Lower lobe of right lung (tissue), 2 donors: ENCODE data around the gene SLC6A1. TPM values are rescaled to one million over a fixed set of nuclear protein-coding genes. Genes with fewer than 3 reads are reported as not detected.
"Not testable (repeated sequence)": the region's sequence is repeated elsewhere in the genome, so short reads cannot be mapped to it uniquely, and the experiment has no call there.

Experiments used
- ATAC-seq, 2 donors: fragments of 200-7000 bp; cut with Tn5 transposase; one replicate each; pipeline ENCODE4 v1.9.1; 2020 to 2022; ENCODE audit warnings: mild to moderate bottlenecking in 2 of 2, moderate library complexity in 2 of 2
- DNase-seq: peaks from one replicate; pipeline ENCODE4 v3.0.0-alpha.2; 2020
- H3K27ac ChIP-seq: fragments of 200-600 bp; one replicate; pipeline ENCODE4 v1.8.0; 2022
- H3K27me3 ChIP-seq: fragments of 200-600 bp; one replicate; pipeline ENCODE4 v1.8.0; 2022; ENCODE audit warnings: low read depth
- H3K36me3 ChIP-seq: fragments of 200-600 bp; one replicate; pipeline ENCODE4 v1.8.0; 2022; ENCODE audit warnings: mild to moderate bottlenecking
- H3K4me1 ChIP-seq: fragments of 200-600 bp; one replicate; pipeline ENCODE4 v1.8.0; 2022
- H3K4me3 ChIP-seq: fragments of 200-600 bp; one replicate; pipeline ENCODE4 v1.8.0; 2022; ENCODE audit warnings: mild to moderate bottlenecking
- H3K9me3 ChIP-seq: fragments of 200-600 bp; one replicate; pipeline ENCODE4 v1.8.0; 2022
- intact Hi-C: fragments of 100-400 bp; cut with DNase I; formaldehyde crosslinking; loops from one replicate; pipeline ENCODE4 v1.11.0; 2022
- total RNA-seq: library from RNA; stranded (reverse); fragmentation: NEBNext Ultra II Directional; extraction: Animal tissue kit (Norgen Biotek cat#: 25700); gene quantifications from one replicate; pipeline ENCODE4 v1.2.1, GENCODE V29; 2021
- TF ChIP-seq, protein P1 (sequence below): fragments of 200-600 bp; IDR thresholded peaks from one replicate; pipeline ENCODE4 v1.8.0; 2022; ENCODE audit warnings: antibody characterized with exemption, mild to moderate bottlenecking
- donor health status: DM: no; HTN: yes; CAD: no; lungs with severe emphysema.

The SLC6A1 gene
- total RNA-seq, 1 donor from 2014 or later = 1.8 TPM

- peaks cover 3% of the 10 kb centered on the region for H3K9me3 ChIP-seq
- no peak for ATAC-seq
- no peak for DNase-seq
- no peaks in the 10 kb centered on the region for H3K36me3 ChIP-seq
- no peak overlapping the region for H3K4me3 ChIP-seq
- peaks cover 7% of the 10 kb centered on the region for H3K4me1 ChIP-seq
- H3K27me3 ChIP-seq = peaks cover 14% of the 10 kb centered on the region
- TF ChIP-seq, protein P1, sequence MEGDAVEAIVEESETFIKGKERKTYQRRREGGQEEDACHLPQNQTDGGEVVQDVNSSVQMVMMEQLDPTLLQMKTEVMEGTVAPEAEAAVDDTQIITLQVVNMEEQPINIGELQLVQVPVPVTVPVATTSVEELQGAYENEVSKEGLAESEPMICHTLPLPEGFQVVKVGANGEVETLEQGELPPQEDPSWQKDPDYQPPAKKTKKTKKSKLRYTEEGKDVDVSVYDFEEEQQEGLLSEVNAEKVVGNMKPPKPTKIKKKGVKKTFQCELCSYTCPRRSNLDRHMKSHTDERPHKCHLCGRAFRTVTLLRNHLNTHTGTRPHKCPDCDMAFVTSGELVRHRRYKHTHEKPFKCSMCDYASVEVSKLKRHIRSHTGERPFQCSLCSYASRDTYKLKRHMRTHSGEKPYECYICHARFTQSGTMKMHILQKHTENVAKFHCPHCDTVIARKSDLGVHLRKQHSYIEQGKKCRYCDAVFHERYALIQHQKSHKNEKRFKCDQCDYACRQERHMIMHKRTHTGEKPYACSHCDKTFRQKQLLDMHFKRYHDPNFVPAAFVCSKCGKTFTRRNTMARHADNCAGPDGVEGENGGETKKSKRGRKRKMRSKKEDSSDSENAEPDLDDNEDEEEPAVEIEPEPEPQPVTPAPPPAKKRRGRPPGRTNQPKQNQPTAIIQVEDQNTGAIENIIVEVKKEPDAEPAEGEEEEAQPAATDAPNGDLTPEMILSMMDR = no peak
- no peak overlapping the region for H3K27ac ChIP-seq
- intact Hi-C loops = no loop called here
Measured at GRCh38 chr3:11062704-11063103, 70.2 kb downstream of the SLC6A1 start.

DNA sequence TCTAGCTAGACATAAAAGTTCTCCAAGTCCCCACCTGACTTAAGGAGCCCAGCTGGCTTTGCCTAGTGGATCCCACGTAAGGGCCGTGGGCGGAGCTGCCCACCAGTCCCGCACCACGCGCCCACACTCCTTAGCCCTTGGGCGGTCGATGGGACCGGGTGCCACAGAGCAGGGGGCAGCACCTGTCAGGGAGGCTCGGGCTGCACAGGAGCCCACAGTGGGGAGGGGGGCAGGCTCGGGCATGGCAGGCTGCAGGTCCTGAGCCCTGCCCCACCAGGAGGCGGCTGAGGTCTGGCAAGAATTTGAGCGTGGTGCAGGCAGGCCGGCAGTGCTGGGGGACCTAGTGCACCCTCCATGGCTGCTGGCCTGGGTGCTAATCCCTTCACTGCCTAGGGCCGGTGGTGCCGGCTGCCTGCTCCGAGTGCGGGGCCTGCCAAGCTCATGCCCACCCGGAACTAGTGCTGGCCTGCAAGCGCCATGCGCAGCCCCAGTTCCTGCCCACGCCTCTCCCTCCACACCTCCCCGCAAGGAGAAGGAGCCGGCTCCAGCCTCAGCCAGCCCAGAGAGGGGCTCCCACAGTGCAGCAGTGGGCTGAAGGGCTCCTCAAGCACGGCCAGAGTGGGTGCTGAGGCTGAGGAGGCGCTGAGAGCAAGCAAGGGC is 78.7 kb downstream of the SLC6A1 start:
- ATAC-seq (no peak), DNase-seq (no peak)
- intact Hi-C loops = no loop called here
- no peak overlapping the region for H3K27ac ChIP-seq
- H3K9me3 ChIP-seq = peaks cover 7% of the 10 kb centered on the region
- no peak overlapping the region for H3K4me3 ChIP-seq
- no peaks in the 10 kb centered on the region for H3K4me1 ChIP-seq
- TF ChIP-seq, protein P1 = no peak
- no peaks in the 10 kb centered on the region for H3K36me3 ChIP-seq
- no peaks in the 10 kb centered on the region for H3K27me3 ChIP-seq

DNA sequence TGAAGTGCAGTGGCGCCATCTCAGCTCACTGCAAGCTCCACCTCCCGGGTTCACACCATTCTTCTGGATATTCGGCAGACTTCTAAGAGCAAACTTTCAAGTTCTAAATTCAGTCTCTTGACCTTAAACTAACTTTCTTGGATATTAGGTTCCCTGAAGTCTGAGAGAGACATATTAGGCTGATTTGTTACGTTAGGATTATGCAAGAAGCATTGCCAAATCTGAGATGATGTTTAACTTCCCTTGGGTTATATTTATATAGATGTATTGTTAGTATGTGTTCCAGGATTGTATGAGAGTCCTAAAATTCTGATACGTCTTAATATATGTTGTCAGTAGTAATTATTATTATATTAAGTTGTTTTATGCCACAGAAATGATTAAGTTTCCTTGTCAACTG is 80.1 kb downstream of the SLC6A1 start:
- Histone ChIP-seq H3K36me3 (no peaks in the 10 kb centered on the region), H3K9me3 (peaks cover 5% of the 10 kb centered on the region), H3K27ac (no peak overlapping the region), H3K4me1 (no peaks in the 10 kb centered on the region), H3K4me3 (no peak overlapping the region), H3K27me3 (no peaks in the 10 kb centered on the region)
- DNase-seq (no peak), ATAC-seq (no peak)
- TF ChIP-seq, protein P1 = no peak
- intact Hi-C loops = no loop called here

DNA sequence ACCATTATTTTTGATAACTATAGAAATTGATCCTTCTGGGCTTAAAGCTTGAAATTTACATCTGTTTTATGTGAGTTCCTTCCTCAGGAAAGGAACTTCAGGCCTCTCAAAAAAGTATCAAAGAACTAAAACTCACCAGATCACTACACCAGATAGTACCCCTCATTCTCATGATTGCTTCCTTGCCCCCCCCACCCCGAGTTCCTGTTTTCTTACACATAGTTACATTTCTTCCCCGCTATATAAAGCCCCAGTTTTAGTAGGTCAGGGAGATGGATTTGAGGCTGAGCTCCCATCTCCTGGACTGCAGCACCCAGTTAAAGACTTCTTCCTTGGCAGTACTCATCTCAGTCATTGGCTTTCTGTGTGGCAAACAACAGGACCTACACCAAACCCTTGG is 81.5 kb downstream of the SLC6A1 start:
- TF ChIP-seq, protein P1 = no peak
- DNase-seq (no peak), ATAC-seq (no peak)
- H3K27me3 ChIP-seq = no peaks in the 10 kb centered on the region
- no peak overlapping the region for H3K4me3 ChIP-seq
- H3K36me3 ChIP-seq = no peaks in the 10 kb centered on the region
- H3K9me3 ChIP-seq = no peaks in the 10 kb centered on the region
- no peaks in the 10 kb centered on the region for H3K4me1 ChIP-seq
- intact Hi-C loops = no loop called here
- no peak overlapping the region for H3K27ac ChIP-seq

DNA sequence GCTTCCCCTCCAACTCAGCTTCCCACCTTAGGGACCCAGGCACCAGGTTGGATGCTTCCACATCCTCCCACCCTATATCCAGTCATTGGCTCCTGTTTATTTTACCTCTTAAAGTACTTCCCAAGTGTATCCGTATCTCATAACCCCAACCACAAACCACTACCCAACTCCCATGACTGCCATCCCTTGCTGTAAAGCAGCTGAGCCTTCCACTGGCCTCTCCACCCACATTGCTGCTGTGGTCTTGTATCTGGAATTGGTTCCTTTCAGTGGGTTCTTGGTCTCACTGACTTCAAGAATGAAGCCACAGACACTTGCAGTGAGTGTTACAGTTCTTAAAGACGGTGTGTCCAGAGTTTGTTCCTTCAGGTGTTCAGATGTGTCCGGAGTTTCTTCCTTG is 81.9 kb downstream of the SLC6A1 start:
- intact Hi-C loops = no loop called here
- Histone ChIP-seq H3K4me3 (no peak overlapping the region), H3K27me3 (no peaks in the 10 kb centered on the region), H3K27ac (no peak overlapping the region), H3K9me3 (no peaks in the 10 kb centered on the region), H3K4me1 (no peaks in the 10 kb centered on the region), H3K36me3 (no peaks in the 10 kb centered on the region)
- TF ChIP-seq, protein P1 = no peak
- ATAC-seq = no peak
- no peak for DNase-seq

DNA sequence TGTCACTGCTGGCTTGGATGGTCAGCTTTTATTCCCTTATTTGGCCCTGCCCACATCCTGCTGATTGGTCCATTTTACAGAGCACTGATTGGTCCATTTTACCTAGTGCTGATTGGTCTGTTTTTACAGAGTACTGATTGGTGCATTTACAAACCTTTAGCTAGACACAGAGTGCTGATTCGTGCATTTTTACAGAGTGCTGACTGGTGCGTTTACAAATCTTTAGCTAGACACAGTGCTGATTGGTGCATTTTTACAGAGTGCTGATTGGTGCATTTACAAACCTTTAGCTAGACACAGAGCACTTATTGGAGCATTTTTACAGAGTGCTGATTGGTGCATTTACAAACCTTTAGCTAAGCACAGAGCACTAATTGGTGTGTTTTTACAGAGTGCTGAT is 82.6 kb downstream of the SLC6A1 start:
- H3K27me3 ChIP-seq, H3K27ac ChIP-seq, H3K36me3 ChIP-seq, ATAC-seq, H3K9me3 ChIP-seq, H3K4me1 ChIP-seq, DNase-seq, H3K4me3 ChIP-seq, intact Hi-C loops: not testable (repeated sequence)
